Activated CD8-positive, alpha-beta memory T cell treated with anti-CD3 and anti-CD28 coated beads for 4 hours (primary cell): ENCODE results near the gene CLEC14A.

ENCODE experiments used
- DNase-seq, 2 donors: peaks; one replicate each; pipeline ENCODE4 v3.0.0-alpha.2; 2020; ENCODE audit warnings: low read depth in 2 of 2

CLEC14A gene

GRCh38 chr14:38255673-38256532, at the start of gene CLEC14A:
TSS of gene CLEC14A (minus strand) at chr14:38256093. CDS start at chr14:38256022, 71 bp downstream.
- no peak for DNase-seq

GRCh38 chr14:38302966-38303365, 47.1 kb upstream of the CLEC14A start:
- DNase-seq = no peak

- no peak for DNase-seq
Measured at GRCh38 chr14:38302034-38302433, 46.1 kb upstream of the CLEC14A start.

GRCh38 chr14:38297681-38298080, 41.8 kb upstream of the CLEC14A start:
- no peak for DNase-seq

GRCh38 chr14:38291681-38292467, 36.0 kb upstream of the CLEC14A start:
- DNase-seq = no peak

GRCh38 chr14:38290601-38291188, 34.8 kb upstream of the CLEC14A start:
- no peak for DNase-seq

GRCh38 chr14:38286452-38286851, 30.6 kb upstream of the CLEC14A start:
- DNase-seq = no peak

GRCh38 chr14:38285962-38286361, 30.1 kb upstream of the CLEC14A start:
- DNase-seq = no peak

GRCh38 chr14:38282936-38283335, 27.0 kb upstream of the CLEC14A start:
- DNase-seq = no peak

GRCh38 chr14:38280081-38280480, 24.2 kb upstream of the CLEC14A start:
- no peak for DNase-seq

GRCh38 chr14:38279572-38279971, 23.7 kb upstream of the CLEC14A start:
- DNase-seq = no peak

- DNase-seq = no peak
Measured at GRCh38 chr14:38278035-38278434, 22.1 kb upstream of the CLEC14A start.

GRCh38 chr14:38262844-38263243, 7.0 kb upstream of the CLEC14A start:
- DNase-seq = no peak

GRCh38 chr14:38261620-38262019, 5.7 kb upstream of the CLEC14A start:
- DNase-seq = no peak

GRCh38 chr14:38257507-38257906, 1.6 kb upstream of the CLEC14A start:
- no peak for DNase-seq

- DNase-seq = no peak
Measured at GRCh38 chr14:38256533-38256840, 594 bp upstream of the CLEC14A start.

- no peak for DNase-seq
Measured at GRCh38 chr14:38255408-38255672, 553 bp downstream of the CLEC14A start.

- no peak for DNase-seq
Measured at GRCh38 chr14:38254571-38255407, 1.1 kb downstream of the CLEC14A start.

GRCh38 chr14:38253676-38254075, 2.2 kb downstream of the CLEC14A start:
- no peak for DNase-seq

- DNase-seq = no peak
Measured at GRCh38 chr14:38252066-38252710, 3.7 kb downstream of the CLEC14A start.

- DNase-seq = no peak
Measured at GRCh38 chr14:38250331-38250730, 5.6 kb downstream of the CLEC14A start.
